Common myeloid progenitor, CD34-positive (primary cell): ENCODE results near the gene IRF3.

Source experiments
- CTCF ChIA-PET: fragments of 350-600 bp; sonication (Branson Sonifier 250); formaldehyde crosslinking; loops from one replicate; lab custom pipeline; 2021; ENCODE audit warnings: antibody characterized with exemption; lab: Charles Lee
- POLR2A ChIA-PET: fragments of 350-600 bp; sonication (Branson Sonifier 250); formaldehyde crosslinking; loops from one replicate; lab custom pipeline; 2021; ENCODE audit warnings: antibody characterized with exemption; lab: Charles Lee
- DNase-seq, 3 donors: peaks; one replicate each; pipeline versions ENCODE4 v3.0.0 to v3.0.0-alpha.2; 2013
- H3K27ac ChIP-seq, 2 experiments: 1 replicate in 1 of 2; 2 replicates in 1 of 2; pipeline ENCODE4 v1.7.0; 2013; ENCODE audit warnings: inconsistent platforms in 2 of 2, low read length in 2 of 2, mild to moderate bottlenecking in 2 of 2, low read depth in 1 of 2, moderate library complexity in 1 of 2; ENCODE audit not compliant: severe bottlenecking in 2 of 2, insufficient read depth in 1 of 2, poor library complexity in 1 of 2
- H3K27me3 ChIP-seq, 5 experiments: replicated peaks in 2 of 5; 1 replicate in 3 of 5; 2 replicates in 2 of 5; pipeline versions ENCODE4 v1.6.1 to v1.7.0; 2013; ENCODE audit warnings: low read length in 4 of 5, mild to moderate bottlenecking in 2 of 5, moderate library complexity in 2 of 5, inconsistent platforms in 1 of 5; ENCODE audit not compliant: insufficient read depth in 5 of 5, control insufficient read depth in 4 of 5
- H3K36me3 ChIP-seq, 4 experiments: 1 replicate in 2 of 4; 2 replicates in 2 of 4; pipeline versions ENCODE4 v1.6.1 to v1.7.0; 2013; ENCODE audit warnings: low read length in 3 of 4, control low read depth in 1 of 4, mild to moderate bottlenecking in 1 of 4; ENCODE audit not compliant: control insufficient read depth in 4 of 4, insufficient read depth in 4 of 4
- H3K4me1 ChIP-seq, 4 experiments: 1 replicate in 3 of 4; 2 replicates in 1 of 4; pipeline versions ENCODE4 v1.6.1 to v1.7.1; 2013; ENCODE audit warnings: low read length in 3 of 4, mild to moderate bottlenecking in 3 of 4, control low read depth in 1 of 4, inconsistent platforms in 1 of 4, moderate library complexity in 1 of 4; ENCODE audit not compliant: control insufficient read depth in 4 of 4, insufficient read depth in 4 of 4; ENCODE audit errors: control extremely low read depth in 1 of 4
- H3K4me3 ChIP-seq, 7 experiments: 1 replicate in 4 of 7; 2 replicates in 3 of 7; pipeline versions ENCODE4 v1.5.1 to v1.7.0; 2013; ENCODE audit warnings: mild to moderate bottlenecking in 7 of 7, low read length in 6 of 7, moderate library complexity in 6 of 7, inconsistent platforms in 2 of 7, low read depth in 2 of 7, control low read depth in 1 of 7; ENCODE audit not compliant: insufficient read depth in 4 of 7, control insufficient read depth in 1 of 7; ENCODE audit errors: extremely low read depth in 1 of 7
- H3K9me3 ChIP-seq, 5 experiments: 1 replicate in 4 of 5; 2 replicates in 1 of 5; pipeline versions ENCODE4 v1.6.1 to v1.7.1; 2013; ENCODE audit warnings: low read length in 4 of 5, mild to moderate bottlenecking in 2 of 5, inconsistent platforms in 1 of 5, low read depth in 1 of 5, moderate library complexity in 1 of 5; ENCODE audit not compliant: control insufficient read depth in 4 of 5, insufficient read depth in 2 of 5; ENCODE audit errors: control extremely low read depth in 1 of 5
- WGBS: methylation state at CpG from one replicate; pipeline ENCODE4 v1.1.5; 2013; ENCODE audit not compliant: insufficient coverage; 5-methylcytosine and 5-hydroxymethylcytosine counted together

The IRF3 gene

DNA sequence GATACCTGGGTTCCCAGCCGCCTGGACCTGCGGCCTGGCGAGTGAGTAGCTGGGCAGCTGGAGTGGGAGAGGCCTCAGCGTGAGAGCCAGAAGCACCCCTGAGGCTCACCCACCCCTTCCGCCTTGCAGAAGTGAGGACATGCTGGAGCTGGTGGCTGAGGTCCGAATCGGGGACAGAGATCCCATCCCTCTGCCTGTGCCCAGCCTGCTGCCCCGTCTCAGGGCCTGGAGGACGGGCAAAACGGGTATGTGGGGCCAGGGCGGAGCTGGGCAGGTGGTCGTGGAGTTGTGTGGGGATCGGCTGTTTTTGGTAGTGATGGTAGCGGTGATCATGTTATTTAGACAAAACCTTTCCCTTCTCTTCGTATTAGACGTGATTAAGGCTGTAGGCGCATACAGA lies 19.1 kb downstream of the IRF3 start:
- DNase-seq = no peak
- Histone ChIP-seq H3K9me3 (no peaks in the 10 kb centered on the region), H3K4me1 (peaks cover 9 to 16% (median 12%) of the 10 kb centered on the region in 4 experiments), H3K27ac (no peak overlapping the region), H3K27me3 (no peaks in the 10 kb centered on the region), H3K4me3 (no peak overlapping the region), H3K36me3 (peaks cover 10 to 56% (median 38%) of the 10 kb centered on the region in 4 experiments)
- 96% methylated on average over 17 of the region's 17 CpGs for WGBS
- POLR2A ChIA-PET = no interaction called here
- CTCF ChIA-PET = no interaction called here

- H3K4me3 ChIP-seq = no peak overlapping the region
- no peak overlapping the region for H3K27ac ChIP-seq
- CTCF ChIA-PET = no interaction called here
- H3K27me3 ChIP-seq = no peaks in the 10 kb centered on the region
- no peaks in the 10 kb centered on the region for H3K9me3 ChIP-seq
- WGBS = 99% methylated on average over 10 of the region's 13 CpGs
- no peak for DNase-seq
- POLR2A ChIA-PET = no interaction called here
- H3K36me3 ChIP-seq = peaks cover 10 to 51% (median 36%) of the 10 kb centered on the region in 4 experiments
- peaks cover 12 to 19% (median 18%) of the 10 kb centered on the region in 4 experiments for H3K4me1 ChIP-seq
Observed at GRCh38 chr19:49645995-49646394, 19.7 kb downstream of the IRF3 start.

DNA sequence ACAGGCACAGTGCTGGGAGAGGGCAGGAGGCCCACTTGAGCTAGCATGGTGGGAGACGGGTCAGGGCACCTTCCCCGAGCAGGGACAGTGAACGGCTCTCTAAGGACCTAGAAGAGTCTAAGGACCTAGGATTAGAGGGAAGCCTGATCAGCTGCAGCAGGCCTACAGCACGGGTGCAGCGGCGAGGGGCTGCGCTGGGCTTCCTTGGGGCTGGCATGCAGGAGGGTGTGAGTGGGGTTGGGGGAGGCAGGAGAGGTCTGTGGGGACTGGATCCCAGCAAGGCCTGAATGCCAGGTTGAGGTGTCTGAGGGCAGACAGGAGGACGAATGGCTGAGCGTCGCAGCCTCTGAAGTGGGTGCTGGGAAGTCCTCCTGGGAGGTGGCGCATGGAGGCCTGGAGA lies 20.1 kb downstream of the IRF3 start:
- WGBS = 97% methylated on average over 9 of the region's 11 CpGs
- Histone ChIP-seq H3K4me3 (no peak overlapping the region), H3K27ac (no peak overlapping the region), H3K36me3 (peaks cover 10 to 49% (median 35%) of the 10 kb centered on the region in 4 experiments), H3K27me3 (no peaks in the 10 kb centered on the region), H3K9me3 (no peaks in the 10 kb centered on the region), H3K4me1 (peaks cover 12 to 22% (median 21%) of the 10 kb centered on the region in 4 experiments)
- ChIA-PET POLR2A (no interaction called here), CTCF (interaction anchor here (1.0 to 2.1 kb wide), 3 partner anchors 12 to 27 kb away, joined by 4 to 5 read pairs (median 5); no protein-coding TSS in a partner anchor)
- DNase-seq = no peak

DNA sequence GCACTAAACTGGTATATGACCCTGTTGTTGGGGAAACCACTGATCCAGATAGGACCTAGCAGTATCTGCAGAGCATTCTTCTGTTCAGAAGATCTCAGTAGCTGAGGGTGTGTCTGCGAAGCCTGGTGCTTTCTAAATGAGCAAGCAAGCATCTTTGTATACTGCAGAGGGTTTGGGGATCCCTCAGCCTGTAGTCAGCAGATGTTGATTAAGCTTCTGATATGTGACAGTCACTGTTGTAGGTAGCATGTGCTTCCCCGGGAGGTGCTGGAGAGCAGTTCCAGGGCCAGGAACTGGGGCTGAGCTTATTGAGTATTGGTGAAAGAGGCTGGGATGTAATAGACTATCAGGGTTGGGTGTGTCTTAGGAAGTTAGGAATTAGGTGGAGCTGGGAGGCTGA lies 22.2 kb downstream of the IRF3 start:
- Histone ChIP-seq H3K36me3 (peaks cover 10 to 33% (median 22%) of the 10 kb centered on the region in 4 experiments), H3K27ac (peak overlapping the region in 1 of 2 experiments; percentile 99), H3K4me1 (peaks cover 12 to 34% (median 33%) of the 10 kb centered on the region in 4 experiments), H3K9me3 (no peaks in the 10 kb centered on the region), H3K27me3 (no peaks in the 10 kb centered on the region), H3K4me3 (peak overlapping the region in 2 of 7 experiments; percentile 93 to 99)
- DNase-seq = no peak
- ChIA-PET POLR2A (no interaction called here), CTCF (interaction anchor here (0.7 to 2.1 kb wide), 8 partner anchors 14 to 33 kb away, joined by 3 to 10 read pairs (median 4); partner anchors contain the start of gene PRMT1)
- WGBS = 100% methylated on average over 1 of the region's 2 CpGs

GRCh38 chr19:49642492-49643035 lies 23.1 kb downstream of the IRF3 start:
- POLR2A ChIA-PET = interaction anchor here (0.6 to 3.2 kb wide), 5 partner anchors 10 to 51 kb away, joined by 4 to 28 read pairs (median 6); partner anchors contain the start of genes BCL2L12, IRF3 and PRR12
- 15% methylated on average over 5 of the region's 5 CpGs for WGBS
- H3K4me1 ChIP-seq = peaks cover 12 to 43% (median 41%) of the 10 kb centered on the region in 4 experiments

DNA sequence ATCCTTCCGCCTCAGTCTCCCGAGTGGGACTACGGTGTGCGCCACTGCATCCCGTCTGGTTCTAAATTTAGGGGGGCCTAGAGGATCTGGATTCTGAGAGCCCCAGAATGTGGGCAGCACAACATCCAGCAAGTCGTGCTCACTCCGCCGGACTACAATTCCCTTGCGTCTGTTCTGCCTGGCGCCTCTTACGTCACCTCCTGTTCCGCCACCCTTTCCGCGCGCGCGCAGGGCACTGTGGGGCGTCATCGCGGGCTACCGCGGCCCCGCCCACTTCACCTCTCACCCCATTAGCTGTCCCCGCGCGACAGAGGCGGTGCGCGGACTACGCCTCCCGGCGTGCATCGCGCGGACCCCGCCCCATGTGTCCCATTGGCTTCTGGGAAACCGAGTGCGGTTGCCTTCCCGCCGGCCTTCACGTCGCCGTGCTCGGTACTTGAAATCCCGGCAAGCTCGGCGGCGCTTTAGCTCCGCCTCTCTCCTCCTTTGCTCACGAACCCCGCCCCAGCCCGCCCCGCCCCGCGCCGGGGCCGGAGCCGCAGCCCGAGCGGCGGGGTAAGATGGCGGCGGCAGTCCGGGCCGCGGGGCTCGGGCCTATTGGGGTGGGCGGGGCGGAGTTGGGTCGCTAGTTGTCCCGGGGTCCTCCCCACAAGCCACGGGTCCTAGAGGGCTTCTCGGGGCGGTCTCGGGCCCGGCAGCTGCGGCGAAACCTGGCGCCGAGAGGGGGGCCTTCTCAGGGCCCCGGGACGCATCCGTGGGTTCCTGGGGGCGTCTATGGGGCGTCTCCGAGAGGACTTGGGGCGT lies 23.8 kb downstream of the IRF3 start, which contains the start of gene SCAF1:
TSS of gene SCAF1 (plus strand) at position 522 of the 804 bp plus-strand sequence. CDS start 2,818 bp downstream, outside the sequence.
- H3K27me3 ChIP-seq = no peaks in the 10 kb centered on the region
- peak within 1 kb of the TSS; percentile 98 to 99 for H3K27ac ChIP-seq
- 0% methylated on average over 68 of the region's 87 CpGs for WGBS
- POLR2A ChIA-PET = interaction anchor here (1.1 to 3.2 kb wide), 4 partner anchors 14 to 50 kb away, joined by 4 to 28 read pairs (median 7); partner anchors contain the start of genes BCL2L12, IRF3 and PRR12
- H3K36me3 ChIP-seq = peaks cover 7 to 27% (median 14%) of the 10 kb centered on the region in 4 experiments
- H3K4me3 ChIP-seq = peak within 1 kb of the TSS; percentile 91 to 99 (median 95)
- peak; percentile 99 to 100 (median 100) for DNase-seq
- CTCF ChIA-PET = interaction anchor here (0.9 kb wide), 1 partner anchor 37 kb away, joined by 4 read pairs; no protein-coding TSS in a partner anchor
- H3K4me1 ChIP-seq = peaks cover 12 to 43% (median 41%) of the 10 kb centered on the region in 4 experiments
- no peaks in the 10 kb centered on the region for H3K9me3 ChIP-seq

More at GRCh38 chr19:49642492-49643035, 23.1 kb downstream of the IRF3 start:
- peak in 1 of 3 donors; percentile 26 for DNase-seq
- H3K4me3 ChIP-seq = peak overlapping the region; percentile 91 to 99 (median 95)
- peaks cover 10 to 33% (median 20%) of the 10 kb centered on the region in 4 experiments for H3K36me3 ChIP-seq
- no peaks in the 10 kb centered on the region for H3K9me3 ChIP-seq
- H3K27me3 ChIP-seq = no peaks in the 10 kb centered on the region
- CTCF ChIA-PET = interaction anchor here (0.7 to 1.5 kb wide), 4 partner anchors 20 to 36 kb away, joined by 3 to 10 read pairs (median 4); no protein-coding TSS in a partner anchor
- peak overlapping the region; percentile 98 to 99 for H3K27ac ChIP-seq
